ENCODE results near the gene ZBTB12.

ZBTB12 gene

GRCh38 chr6:31886541-31886991, 15.3 kb downstream of the ZBTB12 start:
- no peak overlapping the region for H3K4me3 ChIP-seq (ENCODE audit: insufficient read depth, low read depth, low read length)
- no peaks in the 10 kb centered on the region for H3K9me3 ChIP-seq (ENCODE audit: control insufficient read depth, low read length)
- WGBS, 2 experiments: 97% methylated on average over 18 of the region's 18 CpGs
- H3K27ac ChIP-seq (ENCODE audit: insufficient read depth, low read depth, low read length, poor library complexity, severe bottlenecking): no peak overlapping the region
- H3K36me3 ChIP-seq (ENCODE audit: control insufficient read depth, insufficient read depth, low read length): peaks cover 78% of the 10 kb centered on the region
- no peaks in the 10 kb centered on the region for H3K4me1 ChIP-seq (ENCODE audit: control insufficient read depth, insufficient read depth, low read length)
- H3K27me3 ChIP-seq (ENCODE audit: control insufficient read depth, insufficient read depth, low read length, poor library complexity, severe bottlenecking): no peaks in the 10 kb centered on the region

GRCh38 chr6:31884528-31885035, 17.3 kb downstream of the ZBTB12 start:
- H3K36me3 ChIP-seq (ENCODE audit: control insufficient read depth, insufficient read depth, low read length): peaks cover 75% of the 10 kb centered on the region
- H3K9me3 ChIP-seq (ENCODE audit: control insufficient read depth, low read length): no peaks in the 10 kb centered on the region
- no peaks in the 10 kb centered on the region for H3K27me3 ChIP-seq (ENCODE audit: control insufficient read depth, insufficient read depth, low read length, poor library complexity, severe bottlenecking)
- no peaks in the 10 kb centered on the region for H3K4me1 ChIP-seq (ENCODE audit: control insufficient read depth, insufficient read depth, low read length)
- H3K4me3 ChIP-seq (ENCODE audit: insufficient read depth, low read depth, low read length): no peak overlapping the region
- no peak overlapping the region for H3K27ac ChIP-seq (ENCODE audit: insufficient read depth, low read depth, low read length, poor library complexity, severe bottlenecking)
- 96 to 97% methylated on average over 22 of the region's 22 CpGs for WGBS, 2 experiments

GRCh38 chr6:31883676-31884075, 18.2 kb downstream of the ZBTB12 start:
- WGBS, 2 experiments: 95% methylated on average over 12 of the region's 12 CpGs
- H3K9me3 ChIP-seq (ENCODE audit: control insufficient read depth, low read length): no peaks in the 10 kb centered on the region
- no peak overlapping the region for H3K27ac ChIP-seq (ENCODE audit: insufficient read depth, low read depth, low read length, poor library complexity, severe bottlenecking)
- no peaks in the 10 kb centered on the region for H3K27me3 ChIP-seq (ENCODE audit: control insufficient read depth, insufficient read depth, low read length, poor library complexity, severe bottlenecking)
- H3K36me3 ChIP-seq (ENCODE audit: control insufficient read depth, insufficient read depth, low read length): peaks cover 67% of the 10 kb centered on the region
- no peaks in the 10 kb centered on the region for H3K4me1 ChIP-seq (ENCODE audit: control insufficient read depth, insufficient read depth, low read length)
- no peak overlapping the region for H3K4me3 ChIP-seq (ENCODE audit: insufficient read depth, low read depth, low read length)

- 94 to 95% methylated on average over 6 of the region's 6 CpGs for WGBS, 2 experiments
- H3K36me3 ChIP-seq (ENCODE audit: control insufficient read depth, insufficient read depth, low read length): peaks cover 54% of the 10 kb centered on the region
- no peaks in the 10 kb centered on the region for H3K4me1 ChIP-seq (ENCODE audit: control insufficient read depth, insufficient read depth, low read length)
- H3K27me3 ChIP-seq (ENCODE audit: control insufficient read depth, insufficient read depth, low read length, poor library complexity, severe bottlenecking): no peaks in the 10 kb centered on the region
- no peak overlapping the region for H3K4me3 ChIP-seq (ENCODE audit: insufficient read depth, low read depth, low read length)
- H3K27ac ChIP-seq (ENCODE audit: insufficient read depth, low read depth, low read length, poor library complexity, severe bottlenecking): no peak overlapping the region
- H3K9me3 ChIP-seq (ENCODE audit: control insufficient read depth, low read length): no peaks in the 10 kb centered on the region
Observed at GRCh38 chr6:31882344-31882743, 19.5 kb downstream of the ZBTB12 start.

GRCh38 chr6:31881136-31881859, 20.6 kb downstream of the ZBTB12 start:
- H3K4me1 ChIP-seq (ENCODE audit: control insufficient read depth, insufficient read depth, low read length): no peaks in the 10 kb centered on the region
- H3K27me3 ChIP-seq (ENCODE audit: control insufficient read depth, insufficient read depth, low read length, poor library complexity, severe bottlenecking): no peaks in the 10 kb centered on the region
- H3K9me3 ChIP-seq (ENCODE audit: control insufficient read depth, low read length): no peaks in the 10 kb centered on the region
- 93 to 95% methylated on average over 9 of the region's 9 CpGs for WGBS, 2 experiments
- peaks cover 44% of the 10 kb centered on the region for H3K36me3 ChIP-seq (ENCODE audit: control insufficient read depth, insufficient read depth, low read length)
- no peak overlapping the region for H3K4me3 ChIP-seq (ENCODE audit: insufficient read depth, low read depth, low read length)
- H3K27ac ChIP-seq (ENCODE audit: insufficient read depth, low read depth, low read length, poor library complexity, severe bottlenecking): no peak overlapping the region

- no peak overlapping the region for H3K4me3 ChIP-seq (ENCODE audit: insufficient read depth, low read depth, low read length)
- H3K9me3 ChIP-seq (ENCODE audit: control insufficient read depth, low read length): no peaks in the 10 kb centered on the region
- H3K27me3 ChIP-seq (ENCODE audit: control insufficient read depth, insufficient read depth, low read length, poor library complexity, severe bottlenecking): no peaks in the 10 kb centered on the region
- no peak overlapping the region for H3K27ac ChIP-seq (ENCODE audit: insufficient read depth, low read depth, low read length, poor library complexity, severe bottlenecking)
- H3K36me3 ChIP-seq (ENCODE audit: control insufficient read depth, insufficient read depth, low read length): peaks cover 39% of the 10 kb centered on the region
- WGBS, 2 experiments: 95 to 96% methylated on average over 10 of the region's 10 CpGs
- no peaks in the 10 kb centered on the region for H3K4me1 ChIP-seq (ENCODE audit: control insufficient read depth, insufficient read depth, low read length)
Observed at GRCh38 chr6:31880616-31881015, 21.3 kb downstream of the ZBTB12 start.

GRCh38 chr6:31879901-31880300, 22.0 kb downstream of the ZBTB12 start:
- no peaks in the 10 kb centered on the region for H3K9me3 ChIP-seq (ENCODE audit: control insufficient read depth, low read length)
- H3K4me3 ChIP-seq (ENCODE audit: insufficient read depth, low read depth, low read length): no peak overlapping the region
- H3K27me3 ChIP-seq (ENCODE audit: control insufficient read depth, insufficient read depth, low read length, poor library complexity, severe bottlenecking): no peaks in the 10 kb centered on the region
- H3K4me1 ChIP-seq (ENCODE audit: control insufficient read depth, insufficient read depth, low read length): no peaks in the 10 kb centered on the region
- 92 to 94% methylated on average over 10 of the region's 10 CpGs for WGBS, 2 experiments
- no peak overlapping the region for H3K27ac ChIP-seq (ENCODE audit: insufficient read depth, low read depth, low read length, poor library complexity, severe bottlenecking)
- H3K36me3 ChIP-seq (ENCODE audit: control insufficient read depth, insufficient read depth, low read length): peaks cover 34% of the 10 kb centered on the region

GRCh38 chr6:31879143-31879542, 22.7 kb downstream of the ZBTB12 start:
- 89 to 92% methylated on average over 13 of the region's 13 CpGs for WGBS, 2 experiments
- Histone ChIP-seq H3K36me3 (ENCODE audit: control insufficient read depth, insufficient read depth, low read length) (peaks cover 27% of the 10 kb centered on the region), H3K4me3 (ENCODE audit: insufficient read depth, low read depth, low read length) (no peak overlapping the region), H3K27me3 (ENCODE audit: control insufficient read depth, insufficient read depth, low read length, poor library complexity, severe bottlenecking) (no peaks in the 10 kb centered on the region), H3K9me3 (ENCODE audit: control insufficient read depth, low read length) (no peaks in the 10 kb centered on the region), H3K27ac (ENCODE audit: insufficient read depth, low read depth, low read length, poor library complexity, severe bottlenecking) (no peak overlapping the region), H3K4me1 (ENCODE audit: control insufficient read depth, insufficient read depth, low read length) (no peaks in the 10 kb centered on the region)

GRCh38 chr6:31878726-31879125, 23.2 kb downstream of the ZBTB12 start, which contains the start of gene SLC44A4:
Gene SLC44A4, minus strand, starts transcription at chr6:31878997. Its CDS starts 17 bp downstream, at chr6:31878980.
- H3K4me3 ChIP-seq (ENCODE audit: insufficient read depth, low read depth, low read length): no peak within 1 kb of the TSS
- peaks cover 23% of the 10 kb centered on the region for H3K36me3 ChIP-seq (ENCODE audit: control insufficient read depth, insufficient read depth, low read length)
- WGBS, 2 experiments: 64 to 66% methylated on average over 18 of the region's 18 CpGs
- no peaks in the 10 kb centered on the region for H3K9me3 ChIP-seq (ENCODE audit: control insufficient read depth, low read length)
- no peaks in the 10 kb centered on the region for H3K4me1 ChIP-seq (ENCODE audit: control insufficient read depth, insufficient read depth, low read length)
- H3K27me3 ChIP-seq (ENCODE audit: control insufficient read depth, insufficient read depth, low read length, poor library complexity, severe bottlenecking): no peaks in the 10 kb centered on the region
- no peak within 1 kb of the TSS for H3K27ac ChIP-seq (ENCODE audit: insufficient read depth, low read depth, low read length, poor library complexity, severe bottlenecking)

- 79 to 84% methylated on average over 3 of the region's 3 CpGs for WGBS, 2 experiments
- Histone ChIP-seq H3K27ac (ENCODE audit: insufficient read depth, low read depth, low read length, poor library complexity, severe bottlenecking) (no peak overlapping the region), H3K36me3 (ENCODE audit: control insufficient read depth, insufficient read depth, low read length) (peaks cover 17% of the 10 kb centered on the region), H3K9me3 (ENCODE audit: control insufficient read depth, low read length) (no peaks in the 10 kb centered on the region), H3K4me1 (ENCODE audit: control insufficient read depth, insufficient read depth, low read length) (no peaks in the 10 kb centered on the region), H3K27me3 (ENCODE audit: control insufficient read depth, insufficient read depth, low read length, poor library complexity, severe bottlenecking) (no peaks in the 10 kb centered on the region), H3K4me3 (ENCODE audit: insufficient read depth, low read depth, low read length) (no peak overlapping the region)
Observed at GRCh38 chr6:31878222-31878621, 23.7 kb downstream of the ZBTB12 start.
